Lung (tissue), 12 donors: Measurements from ENCODE around the gene CAMK1. TPM values are rescaled to one million over a fixed set of nuclear protein-coding genes. Genes with fewer than 3 reads are reported as not detected.

Experiments used
- ATAC-seq: fragments of 200-7000 bp; cut with Tn5 transposase; one replicate; pipeline ENCODE4 v1.9.1; 2020; ENCODE audit warnings: moderate number of reproducible peaks; ENCODE audit not compliant: insufficient read depth, low FRiP score
- DNase-seq, 3 donors: peaks; one replicate each; pipeline ENCODE4 v3.0.0-alpha.2; 2013 to 2017
- H3K27ac ChIP-seq, 2 donors: one replicate each; pipeline ENCODE4 v1.5.1; 2013; ENCODE audit warnings: mild to moderate bottlenecking in 2 of 2, moderate library complexity in 2 of 2, control low read depth in 1 of 2, inconsistent platforms in 1 of 2, low read depth in 1 of 2, low read length in 1 of 2
- H3K27me3 ChIP-seq, 3 donors: one replicate each; pipeline ENCODE4 v1.5.1; 2013; ENCODE audit warnings: low read length in 2 of 3; ENCODE audit not compliant: control insufficient read depth in 3 of 3, insufficient read depth in 3 of 3
- H3K36me3 ChIP-seq, 4 donors: one replicate each; pipeline ENCODE4 v1.5.1; 2013; ENCODE audit warnings: low read length in 4 of 4, mild to moderate bottlenecking in 1 of 4, moderate library complexity in 1 of 4; ENCODE audit not compliant: control insufficient read depth in 4 of 4, insufficient read depth in 4 of 4
- H3K4me1 ChIP-seq, 5 donors: one replicate each; pipeline ENCODE4 v1.5.1; 2013; ENCODE audit warnings: low read length in 5 of 5, mild to moderate bottlenecking in 2 of 5, moderate library complexity in 1 of 5; ENCODE audit not compliant: control insufficient read depth in 5 of 5, insufficient read depth in 5 of 5
- H3K4me3 ChIP-seq: one replicate; pipeline ENCODE4 v1.5.1; 2013; ENCODE audit warnings: mild to moderate bottlenecking, control low read depth, moderate library complexity
- H3K9ac ChIP-seq, 2 donors: one replicate each; pipeline ENCODE4 v1.5.1; 2013; ENCODE audit warnings: low read length in 2 of 2, control low read depth in 1 of 2; ENCODE audit not compliant: insufficient read depth in 1 of 2
- H3K9me3 ChIP-seq, 4 donors: one replicate each; pipeline ENCODE4 v1.5.1; 2013; ENCODE audit warnings: low read length in 3 of 4, mild to moderate bottlenecking in 1 of 4, moderate library complexity in 1 of 4; ENCODE audit not compliant: control insufficient read depth in 4 of 4, insufficient read depth in 3 of 4
- WGBS, 2 donors: extraction: QIAGEN DNeasy Blood & Tissue Kit; methylation state at CpG; one replicate each; pipeline ENCODE4 v1.1.7; 2013; 5-methylcytosine and 5-hydroxymethylcytosine counted together
- polyA plus RNA-seq, 2 donors: library from polyadenylated mRNA; stranded (reverse); fragments of 200-250 nt; gene quantifications; one replicate each; pipeline ENCODE4 v1.2.1, GENCODE V29; 2013
- total RNA-seq, 2 donors: library from RNA; depleted of rRNA in 1 of 2; stranded (reverse); fragments of >200 nt in 1 of 2; gene quantifications; one replicate each; pipeline ENCODE4 v1.2.1, GENCODE V29; 2014 to 2021
- TF ChIP-seq, protein P1 (sequence below): IDR thresholded peaks from 2 replicates; pipeline ENCODE4 v1.5.1; 2012; ENCODE audit warnings: mild to moderate bottlenecking; ENCODE audit errors: control extremely low read depth, extremely low read depth
- donor health status: control.
- donor health status: control.
- donor health status: Bipolar disorder and iron deficiency.
- donor health status: healthy.
- donor health status: DM: yes; HTN: yes; CAD: no.

The CAMK1 gene
- total and polyA plus RNA-seq, 4 donors = 21.7 to 43.9 (median 32.8) TPM

- TF ChIP-seq, protein P1, sequence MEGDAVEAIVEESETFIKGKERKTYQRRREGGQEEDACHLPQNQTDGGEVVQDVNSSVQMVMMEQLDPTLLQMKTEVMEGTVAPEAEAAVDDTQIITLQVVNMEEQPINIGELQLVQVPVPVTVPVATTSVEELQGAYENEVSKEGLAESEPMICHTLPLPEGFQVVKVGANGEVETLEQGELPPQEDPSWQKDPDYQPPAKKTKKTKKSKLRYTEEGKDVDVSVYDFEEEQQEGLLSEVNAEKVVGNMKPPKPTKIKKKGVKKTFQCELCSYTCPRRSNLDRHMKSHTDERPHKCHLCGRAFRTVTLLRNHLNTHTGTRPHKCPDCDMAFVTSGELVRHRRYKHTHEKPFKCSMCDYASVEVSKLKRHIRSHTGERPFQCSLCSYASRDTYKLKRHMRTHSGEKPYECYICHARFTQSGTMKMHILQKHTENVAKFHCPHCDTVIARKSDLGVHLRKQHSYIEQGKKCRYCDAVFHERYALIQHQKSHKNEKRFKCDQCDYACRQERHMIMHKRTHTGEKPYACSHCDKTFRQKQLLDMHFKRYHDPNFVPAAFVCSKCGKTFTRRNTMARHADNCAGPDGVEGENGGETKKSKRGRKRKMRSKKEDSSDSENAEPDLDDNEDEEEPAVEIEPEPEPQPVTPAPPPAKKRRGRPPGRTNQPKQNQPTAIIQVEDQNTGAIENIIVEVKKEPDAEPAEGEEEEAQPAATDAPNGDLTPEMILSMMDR = no peak
- no peak overlapping the region for H3K4me3 ChIP-seq
- ATAC-seq (no peak), DNase-seq (no peak)
- H3K9me3 ChIP-seq = no peaks in the 10 kb centered on the region
- H3K4me1 ChIP-seq = peaks cover 0 to 3% (median 0%) of the 10 kb centered on the region in 5 donors
- H3K36me3 ChIP-seq = peaks cover 7 to 24% (median 22%) of the 10 kb centered on the region in 4 donors
- H3K9ac ChIP-seq = no peak overlapping the region
- peak overlapping the region in 1 of 2 donors; percentile 34 for H3K27ac ChIP-seq
- no peaks in the 10 kb centered on the region for H3K27me3 ChIP-seq
- 38 to 71% methylated on average over 10 of the region's 10 CpGs for WGBS, 2 donors
These were observed 10.7 kb upstream of the CAMK1 start for GRCh38 chr3:9780458-9780812.

DNA sequence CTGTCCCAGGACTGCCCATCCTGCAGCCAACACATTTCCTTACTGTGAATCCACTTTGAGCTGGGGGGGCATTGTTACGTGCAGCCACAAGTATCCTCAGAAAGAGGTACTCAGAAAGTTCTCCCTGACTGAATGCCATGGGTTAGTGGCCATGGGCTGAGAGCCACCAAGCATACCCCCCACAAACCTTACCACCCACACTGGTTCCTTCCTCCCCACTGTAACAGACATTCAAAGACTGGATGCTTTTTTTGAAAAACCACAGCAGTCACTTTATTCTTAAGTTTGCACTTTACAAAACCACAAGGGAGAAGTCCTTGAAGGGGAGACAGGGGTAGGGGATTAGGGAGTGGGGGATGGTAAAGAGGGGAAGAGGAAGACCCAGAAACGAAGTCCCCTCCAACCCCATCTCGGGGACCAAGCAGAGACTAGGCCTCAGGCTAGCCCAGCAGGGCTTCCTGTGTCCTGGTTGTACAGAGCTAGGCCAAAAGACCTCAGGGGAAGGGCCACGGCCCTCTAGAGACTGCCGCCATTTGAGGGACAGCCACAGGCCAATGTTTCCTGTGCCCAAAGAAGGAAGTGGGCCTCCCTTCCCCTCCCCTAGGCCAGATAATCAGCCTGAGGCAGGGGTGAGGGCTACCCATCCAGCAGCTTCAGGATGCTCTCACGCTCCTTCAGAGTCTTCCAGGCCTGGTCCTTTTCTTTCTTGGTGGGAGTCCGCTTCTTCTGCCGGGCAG is 10.1 kb upstream of the CAMK1 start:
- H3K4me3 ChIP-seq = no peak overlapping the region
- no peak for DNase-seq
- ATAC-seq = peak; percentile 31
- TF ChIP-seq, protein P1 = no peak
- H3K27me3 ChIP-seq = no peaks in the 10 kb centered on the region
- H3K9ac ChIP-seq = no peak overlapping the region
- WGBS, 2 donors = 25 to 59% methylated on average over 8 of the region's 8 CpGs
- H3K9me3 ChIP-seq = no peaks in the 10 kb centered on the region
- peaks cover 0 to 3% (median 0%) of the 10 kb centered on the region in 5 donors for H3K4me1 ChIP-seq
- peaks cover 7 to 21% (median 17%) of the 10 kb centered on the region in 4 donors for H3K36me3 ChIP-seq
- H3K27ac ChIP-seq = peak overlapping the region in 1 of 2 donors; percentile 34

DNA sequence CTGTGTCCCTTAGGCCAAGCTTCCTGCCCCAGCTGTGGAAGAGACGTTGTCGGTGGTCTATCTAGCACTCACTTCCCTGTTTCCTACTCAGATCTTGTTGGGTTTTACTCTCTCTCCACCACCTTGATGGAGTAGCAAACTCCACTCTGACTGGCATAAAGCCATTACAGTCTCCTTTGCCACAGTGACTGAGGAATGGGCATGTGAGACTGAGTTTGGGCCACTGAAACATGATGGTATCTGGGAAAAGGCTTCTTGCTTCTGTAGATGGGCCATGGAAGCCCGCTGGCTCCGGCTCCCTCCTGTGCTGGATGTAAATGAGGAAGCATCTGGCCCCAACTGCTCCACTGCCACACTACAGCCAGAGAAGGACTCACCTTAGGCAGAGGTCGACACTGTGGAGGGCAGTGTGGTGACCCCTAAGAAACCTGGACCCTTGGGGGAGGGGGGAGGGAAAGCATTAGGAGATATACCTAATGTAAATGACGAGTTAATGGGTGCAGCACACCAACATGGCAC is 9.4 kb upstream of the CAMK1 start:
- no peaks in the 10 kb centered on the region for H3K9me3 ChIP-seq
- no peaks in the 10 kb centered on the region for H3K27me3 ChIP-seq
- no peak overlapping the region for H3K4me3 ChIP-seq
- peaks cover 0 to 3% (median 0%) of the 10 kb centered on the region in 5 donors for H3K4me1 ChIP-seq
- no peak for ATAC-seq
- WGBS, 2 donors = 30 to 73% methylated on average over 6 of the region's 6 CpGs
- peaks cover 7 to 20% (median 15%) of the 10 kb centered on the region in 4 donors for H3K36me3 ChIP-seq
- DNase-seq = no peak
- H3K9ac ChIP-seq = no peak overlapping the region
- TF ChIP-seq, protein P1 = no peak
- no peak overlapping the region for H3K27ac ChIP-seq
